NCI-H510A (cell line): ENCODE measurements around the gene SIGLEC9.
"Not testable (repeated sequence)": the region's sequence is repeated elsewhere in the genome, so short reads cannot be mapped to it uniquely, and the experiment has no call there.

Experiments
- DNase-seq: peaks from one replicate; lab custom pipeline; 2025; lab: John Stamatoyannopoulos, UW

The SIGLEC9 gene

GRCh38 chr19:51123802-51124201 lies 904 bp upstream of the SIGLEC9 start:
- no peak for DNase-seq

- DNase-seq, result no peak
These were observed 490 bp upstream of the SIGLEC9 start for GRCh38 chr19:51124216-51124615.

DNA sequence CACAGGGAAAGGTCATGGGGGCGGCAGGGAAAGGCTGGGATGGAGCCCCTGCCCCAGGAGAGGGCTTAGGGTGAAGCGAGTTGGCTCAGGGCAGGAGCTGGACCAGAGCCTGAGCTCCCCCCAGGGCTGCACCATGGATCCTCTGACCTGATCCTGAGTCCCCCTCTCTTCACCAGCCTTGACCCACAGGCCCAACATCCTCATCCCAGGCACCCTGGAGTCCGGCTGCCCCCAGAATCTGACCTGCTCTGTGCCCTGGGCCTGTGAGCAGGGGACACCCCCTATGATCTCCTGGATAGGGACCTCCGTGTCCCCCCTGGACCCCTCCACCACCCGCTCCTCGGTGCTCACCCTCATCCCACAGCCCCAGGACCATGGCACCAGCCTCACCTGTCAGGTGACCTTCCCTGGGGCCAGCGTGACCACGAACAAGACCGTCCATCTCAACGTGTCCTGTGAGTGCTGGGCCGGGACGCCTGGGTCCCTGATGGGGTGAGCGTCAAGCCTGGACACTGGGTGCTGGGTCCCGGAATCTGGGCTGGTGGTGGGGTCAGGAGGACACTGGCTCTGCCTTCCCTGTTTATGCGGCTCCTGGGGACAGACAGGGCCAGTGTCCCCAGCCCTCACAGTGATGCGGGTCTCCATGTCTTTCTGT lies 842 bp downstream of the SIGLEC9 start:
- DNase-seq, result no peak

GRCh38 chr19:51127032-51127431 lies 2.3 kb downstream of the SIGLEC9 start:
- DNase-seq, result no peak

DNA sequence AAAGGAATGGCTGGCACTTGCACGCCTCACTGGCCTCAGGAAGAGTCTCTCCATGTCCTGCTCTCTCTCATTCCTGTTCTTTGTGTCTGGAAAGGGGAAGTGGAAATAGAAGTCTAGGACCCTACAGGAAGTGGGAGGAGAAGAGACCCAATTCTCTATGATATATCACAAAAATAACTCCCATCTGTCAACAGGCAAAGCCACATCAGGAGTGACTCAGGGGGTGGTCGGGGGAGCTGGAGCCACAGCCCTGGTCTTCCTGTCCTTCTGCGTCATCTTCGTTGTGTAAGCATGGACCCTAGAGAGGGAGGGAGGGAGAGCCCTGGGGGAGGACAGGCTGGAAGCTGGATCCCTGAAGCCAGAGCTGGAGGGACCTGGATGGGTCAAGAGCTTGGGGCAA lies 3.0 kb downstream of the SIGLEC9 start:
- DNase-seq, result no peak

- DNase-seq, result no peak
These were observed 3.5 kb downstream of the SIGLEC9 start for GRCh38 chr19:51128227-51128626.

- DNase-seq, result no peak
These were observed 5.0 kb downstream of the SIGLEC9 start for GRCh38 chr19:51129716-51130115.

DNA sequence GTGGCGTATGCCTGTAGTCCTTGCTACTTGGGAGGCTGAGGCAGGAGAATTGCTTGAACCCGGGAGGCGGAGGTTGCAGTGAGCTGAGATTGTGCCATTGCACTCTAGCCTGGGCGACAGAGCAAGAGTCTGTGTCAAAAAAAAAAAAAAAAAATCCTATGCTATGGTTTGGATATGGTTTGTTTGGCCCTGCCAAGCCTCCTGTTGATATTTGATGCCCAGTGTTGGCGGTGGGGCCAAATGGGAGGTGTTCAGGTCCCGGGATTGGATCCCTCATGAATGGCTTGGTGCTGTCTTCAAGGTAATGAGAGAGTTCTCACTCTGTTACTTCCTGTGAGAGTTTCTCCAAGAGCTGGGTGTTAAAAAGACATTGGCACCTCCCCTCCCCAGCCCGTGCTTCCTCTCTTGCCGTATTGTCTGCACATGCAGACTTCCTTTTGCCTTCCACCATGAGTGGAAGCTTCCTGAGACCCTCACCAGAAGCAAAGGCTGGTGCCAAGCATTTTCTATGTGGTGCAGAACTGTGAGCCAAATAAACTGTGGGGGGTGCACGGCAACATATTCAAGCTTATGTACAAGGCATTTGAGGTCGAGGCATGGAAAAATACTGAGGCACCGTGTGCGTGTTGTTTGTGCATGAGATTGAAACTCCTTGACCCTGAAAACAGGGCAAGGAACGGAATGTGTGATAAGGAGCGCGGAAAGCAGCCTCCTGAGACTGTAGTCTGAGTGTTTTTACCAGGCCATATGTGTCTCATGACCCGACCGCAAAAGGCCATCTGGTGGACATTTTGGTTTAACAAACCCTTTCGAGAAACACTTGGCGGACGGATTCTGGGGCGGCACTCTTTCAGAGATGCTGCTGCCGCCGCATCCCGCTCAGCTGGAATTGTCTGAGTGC lies 7.3 kb downstream of the SIGLEC9 start:
- no peak for DNase-seq

- DNase-seq, result no peak
These were observed 10.3 kb downstream of the SIGLEC9 start for GRCh38 chr19:51135004-51135403.

DNA sequence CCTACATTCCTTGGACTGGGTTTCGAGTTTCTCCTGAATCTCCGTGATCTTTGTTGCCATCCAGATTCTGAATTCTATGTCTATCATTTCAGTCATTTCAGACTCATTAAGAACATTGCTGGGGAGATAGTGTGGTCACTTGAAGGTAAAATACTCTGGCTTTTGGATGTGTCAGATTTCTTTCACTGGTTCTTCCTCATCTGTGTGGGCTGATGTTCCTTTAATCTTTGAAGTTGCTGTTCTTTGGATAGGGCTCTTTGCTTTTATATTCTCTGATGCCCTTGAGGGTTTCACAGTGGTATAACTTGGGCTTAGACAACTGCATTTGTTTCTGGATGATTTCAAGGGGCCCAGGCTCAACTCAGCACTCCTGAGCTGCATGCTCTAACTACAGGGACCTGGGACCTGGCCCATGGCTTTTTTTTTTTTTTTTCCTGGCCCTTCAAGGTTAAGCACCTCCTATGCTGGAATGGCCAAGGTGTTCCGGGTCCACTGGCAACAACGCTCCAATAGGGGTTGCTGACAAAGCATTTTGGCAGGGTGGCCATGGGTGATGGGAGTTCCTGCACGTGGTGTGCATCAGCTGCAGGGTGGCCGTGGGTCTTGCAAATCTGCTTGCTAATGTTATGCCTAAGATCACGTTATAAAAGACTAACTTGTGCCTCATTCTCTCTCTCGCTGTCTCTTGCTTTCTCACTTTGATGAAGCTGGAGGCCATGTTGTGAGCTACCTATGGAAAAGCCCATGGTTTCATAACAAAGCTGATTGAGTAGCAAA lies 11.5 kb downstream of the SIGLEC9 start:
- no peak for DNase-seq

DNA sequence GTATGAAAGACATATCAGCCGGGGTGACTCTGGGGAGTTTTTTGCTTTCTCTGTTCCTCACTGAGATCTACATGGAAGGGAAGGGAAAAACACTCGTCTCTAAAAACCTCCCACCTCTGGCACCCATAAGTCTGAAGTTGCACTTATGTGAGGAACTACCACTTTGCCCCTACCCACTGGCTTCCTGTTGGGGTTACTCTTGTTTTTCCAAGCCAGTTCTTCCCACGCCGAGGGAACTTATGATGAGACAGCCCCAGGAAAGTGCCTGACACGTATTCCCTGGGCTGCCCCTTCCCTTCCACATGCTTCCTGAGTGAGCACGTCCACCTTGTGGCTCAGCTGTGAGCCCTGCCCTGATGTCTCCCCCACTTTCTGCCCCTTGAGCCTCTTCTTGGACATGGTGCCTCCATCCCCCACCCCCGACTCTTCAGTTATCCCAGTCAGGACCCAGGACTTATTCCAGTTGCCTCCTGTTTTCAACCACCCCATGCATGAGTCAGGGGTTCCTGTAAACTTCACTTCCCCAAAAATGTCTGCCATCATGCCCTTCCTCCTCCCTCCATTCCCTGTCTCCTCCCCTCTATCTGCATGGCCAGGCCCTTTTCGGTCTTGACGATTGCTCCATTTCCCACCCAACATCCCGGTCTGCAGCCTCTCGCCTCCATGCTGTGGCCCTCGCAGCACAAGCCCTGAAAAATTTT lies 12.3 kb downstream of the SIGLEC9 start:
- no peak for DNase-seq

DNA sequence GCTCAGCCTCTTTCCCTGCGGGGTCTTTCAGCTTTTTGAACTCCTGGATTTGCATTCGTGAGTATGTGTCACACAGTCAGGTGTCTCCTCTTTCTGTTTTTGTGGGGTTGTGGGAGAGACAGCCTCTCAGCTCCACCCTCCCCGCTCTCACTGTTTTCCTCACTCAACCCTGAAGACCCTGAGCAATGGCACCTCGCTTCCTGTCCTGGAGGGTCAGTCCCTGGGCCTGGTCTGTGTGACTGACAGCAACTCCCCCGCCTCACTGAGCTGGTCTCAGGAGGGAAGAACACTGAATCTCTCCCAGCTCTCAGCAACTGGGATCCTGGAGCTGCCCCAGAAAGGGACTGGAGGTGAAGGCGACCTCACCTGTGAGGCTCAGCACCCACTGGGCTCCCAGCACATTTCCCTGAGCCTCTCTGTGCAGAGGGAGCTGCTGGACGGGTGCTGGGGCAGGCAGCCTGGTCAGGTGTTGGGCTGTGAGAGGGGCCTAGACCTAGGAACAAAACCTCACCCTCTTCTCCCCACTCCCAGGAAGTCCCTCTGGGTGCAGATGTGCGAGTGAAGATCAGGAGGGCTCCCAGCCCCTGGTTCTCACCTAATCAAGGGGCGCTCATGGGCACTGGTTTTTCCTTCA lies 13.2 kb downstream of the SIGLEC9 start:
- DNase-seq, result no peak

- DNase-seq, result no peak
These were observed 13.9 kb downstream of the SIGLEC9 start for GRCh38 chr19:51138549-51138979.

GRCh38 chr19:51139299-51140014 lies 14.8 kb downstream of the SIGLEC9 start:
- DNase-seq, result no peak

GRCh38 chr19:51140441-51140840 lies 15.7 kb downstream of the SIGLEC9 start:
- DNase-seq, result no peak

GRCh38 chr19:51141181-51141580 lies 16.5 kb downstream of the SIGLEC9 start:
- DNase-seq, result no peak

DNA sequence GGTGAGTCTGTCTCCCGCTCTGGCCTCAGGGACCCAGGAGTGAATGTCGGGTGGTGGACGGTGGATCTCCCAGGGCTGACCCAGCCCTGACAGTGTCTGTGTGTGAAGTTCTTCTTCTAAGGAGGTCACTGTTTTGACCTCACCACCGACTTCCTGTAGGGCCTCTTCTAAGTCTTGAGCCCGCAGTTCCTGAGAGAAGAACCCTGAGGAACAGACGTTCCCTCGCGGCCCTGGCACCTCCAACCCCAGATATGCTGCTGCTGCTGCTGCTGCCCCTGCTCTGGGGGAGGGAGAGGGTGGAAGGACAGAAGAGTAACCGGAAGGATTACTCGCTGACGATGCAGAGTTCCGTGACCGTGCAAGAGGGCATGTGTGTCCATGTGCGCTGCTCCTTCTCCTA lies 17.4 kb downstream of the SIGLEC9 start, which contains the start of gene SIGLEC7:
SIGLEC7 (plus strand) TSS at position 183 of the 400 bp plus-strand sequence; CDS start at position 252, 69 bp downstream.
- no peak for DNase-seq

DNA sequence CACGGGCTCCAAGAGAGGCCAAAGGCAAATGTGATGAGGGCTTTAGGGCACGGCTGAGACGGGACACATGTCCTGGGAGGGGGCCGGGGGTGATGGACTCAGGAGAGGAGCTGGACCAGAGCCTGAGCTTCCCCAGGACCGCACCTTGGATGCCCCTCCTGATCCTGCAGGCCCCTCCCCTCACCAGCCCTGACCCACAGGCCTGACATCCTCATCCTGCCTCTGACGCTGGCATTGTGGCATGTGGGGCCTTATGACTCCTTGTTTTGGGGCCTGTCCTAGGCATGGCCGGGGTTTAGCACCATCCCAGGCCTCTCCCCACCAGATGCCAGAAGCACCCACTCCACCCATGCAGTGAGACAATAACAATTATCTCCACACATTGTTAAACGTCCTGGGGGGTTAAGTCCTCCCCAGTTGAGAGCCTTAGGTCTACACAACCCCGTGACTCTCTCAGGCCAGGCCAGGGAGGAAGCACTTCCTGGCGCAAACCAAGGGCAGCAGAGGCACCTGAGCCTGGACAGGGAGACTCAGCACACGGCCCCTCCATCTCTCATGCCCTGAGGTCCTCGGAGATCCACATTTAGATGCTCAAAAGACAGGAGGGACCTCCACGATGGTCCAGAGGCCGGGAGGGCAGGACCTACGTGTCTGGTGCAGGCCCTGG lies 18.2 kb downstream of the SIGLEC9 start:
- DNase-seq, result not testable (repeated sequence)

- no peak for DNase-seq
These were observed 18.8 kb downstream of the SIGLEC9 start for GRCh38 chr19:51143486-51143885.

- DNase-seq, result no peak
These were observed 19.9 kb downstream of the SIGLEC9 start for GRCh38 chr19:51144482-51145045.
